GM19468 (cell line): ENCODE data around the gene MYOM3.

Source experiments
- ATAC-seq: cut with Tn5 transposase; IDR thresholded peaks from one replicate; pipeline ENCODE4 v1.9.1; 2021; ENCODE audit warnings: mild to moderate bottlenecking, moderate library complexity, moderate number of reproducible peaks; ENCODE audit not compliant: unreplicated experiment; ENCODE audit errors: extremely low read depth

Gene MYOM3

DNA sequence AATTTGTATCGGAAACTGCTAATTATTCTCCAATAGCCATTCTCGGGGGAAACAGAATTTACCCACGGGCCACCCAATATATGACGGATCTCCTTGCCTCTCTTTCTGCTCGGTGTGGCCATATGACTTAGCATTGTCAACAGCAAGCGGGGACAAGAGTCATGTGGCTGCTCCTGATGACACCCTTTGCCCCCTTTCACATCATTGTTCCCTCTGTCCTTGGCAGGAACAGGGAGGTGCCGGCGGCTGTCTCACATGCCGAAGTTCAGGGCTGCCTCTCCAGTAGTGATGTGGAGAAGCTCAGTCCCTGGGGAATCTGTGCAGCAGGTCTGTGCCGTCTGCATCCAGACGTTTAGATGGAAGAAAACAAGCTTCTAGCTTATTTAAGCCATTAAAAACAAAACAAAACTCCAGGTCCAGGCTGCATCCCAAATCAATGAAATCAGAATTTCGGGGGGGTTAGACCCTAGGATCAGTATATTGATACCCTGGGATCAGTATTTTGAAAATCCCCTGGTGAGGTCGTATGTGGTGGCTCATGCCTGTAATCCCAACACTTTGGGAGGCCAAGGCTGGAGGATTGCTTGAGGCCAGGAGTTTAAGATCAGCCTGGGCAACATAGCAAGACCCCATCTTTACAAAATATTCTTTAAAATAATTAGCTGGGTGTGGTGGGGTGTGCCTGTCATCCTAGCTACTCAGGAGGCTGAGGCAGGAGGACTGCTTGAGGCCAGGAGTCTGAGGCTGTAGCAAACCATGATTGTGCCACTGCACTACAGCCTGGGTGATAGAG, 10.8 kb downstream of the MYOM3 start:
- no peak for ATAC-seq

- ATAC-seq: no peak
These were observed 12.8 kb downstream of the MYOM3 start for GRCh38 chr1:24098943-24099638.

DNA sequence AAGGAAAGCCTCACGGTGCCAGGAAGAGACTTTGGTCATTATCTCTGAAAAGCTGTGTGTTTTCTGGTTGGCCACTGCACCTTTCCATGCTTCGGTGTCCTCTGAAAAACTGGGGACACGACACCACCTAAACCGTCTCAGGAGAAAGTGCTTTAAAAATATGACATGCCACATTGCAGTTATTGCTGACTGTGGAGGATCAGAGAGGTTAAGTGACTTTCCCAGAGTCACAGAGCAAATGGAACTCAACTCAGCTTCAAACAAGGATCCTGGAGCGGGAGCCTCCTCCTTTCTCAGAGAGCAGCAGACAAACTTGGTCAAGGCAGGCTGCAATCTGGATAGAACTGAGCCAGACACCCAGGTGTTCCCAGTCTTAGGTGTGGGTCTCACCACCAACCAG, 13.8 kb downstream of the MYOM3 start:
- ATAC-seq: no peak

DNA sequence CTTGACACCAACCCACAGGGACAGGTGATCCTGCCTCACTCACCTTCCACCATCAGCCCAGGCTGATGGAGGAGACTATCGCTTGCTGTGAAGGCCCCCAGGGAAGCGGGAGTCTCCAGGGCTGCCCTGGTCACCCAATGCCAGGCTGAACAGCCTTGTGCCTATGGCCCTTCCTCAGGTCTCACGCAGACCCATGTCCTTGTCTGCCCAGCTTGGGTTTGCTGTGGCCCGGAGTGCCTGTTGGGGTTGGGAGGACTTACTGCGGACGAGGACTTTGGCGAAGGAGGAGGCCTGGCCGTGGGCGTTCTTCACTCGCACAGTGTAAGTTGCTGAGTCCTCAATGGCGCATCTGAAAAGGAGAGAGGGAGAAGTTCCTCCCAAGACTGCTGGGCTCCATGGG, 14.3 kb downstream of the MYOM3 start:
- ATAC-seq: no peak

DNA sequence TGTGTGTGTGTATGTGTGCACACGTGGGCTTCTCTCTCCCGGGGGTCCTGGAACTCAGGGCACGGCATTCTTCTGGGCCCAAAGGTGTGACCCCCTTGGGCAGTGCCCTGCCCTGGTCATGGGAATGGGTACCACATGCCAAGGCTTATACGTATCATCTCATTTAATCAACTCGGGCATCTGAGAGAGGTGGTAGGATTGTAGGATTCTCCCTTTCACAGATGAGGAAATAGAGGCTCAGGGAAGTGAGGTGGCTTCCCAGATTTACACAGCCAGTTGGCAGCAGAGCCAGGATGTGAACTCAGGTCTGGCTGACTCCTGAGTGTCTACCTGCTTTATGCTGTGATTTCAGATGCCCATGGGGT, 15.2 kb downstream of the MYOM3 start:
- no peak for ATAC-seq

GRCh38 chr1:24096009-24096738, 15.8 kb downstream of the MYOM3 start:
- no peak for ATAC-seq

GRCh38 chr1:24095140-24095859, 16.6 kb downstream of the MYOM3 start:
- ATAC-seq: no peak

- ATAC-seq: no peak
These were observed 17.4 kb downstream of the MYOM3 start for GRCh38 chr1:24094554-24094953.

- ATAC-seq: no peak
These were observed 18.2 kb downstream of the MYOM3 start for GRCh38 chr1:24093732-24094131.

- no peak for ATAC-seq
These were observed 19.0 kb downstream of the MYOM3 start for GRCh38 chr1:24092979-24093378.

DNA sequence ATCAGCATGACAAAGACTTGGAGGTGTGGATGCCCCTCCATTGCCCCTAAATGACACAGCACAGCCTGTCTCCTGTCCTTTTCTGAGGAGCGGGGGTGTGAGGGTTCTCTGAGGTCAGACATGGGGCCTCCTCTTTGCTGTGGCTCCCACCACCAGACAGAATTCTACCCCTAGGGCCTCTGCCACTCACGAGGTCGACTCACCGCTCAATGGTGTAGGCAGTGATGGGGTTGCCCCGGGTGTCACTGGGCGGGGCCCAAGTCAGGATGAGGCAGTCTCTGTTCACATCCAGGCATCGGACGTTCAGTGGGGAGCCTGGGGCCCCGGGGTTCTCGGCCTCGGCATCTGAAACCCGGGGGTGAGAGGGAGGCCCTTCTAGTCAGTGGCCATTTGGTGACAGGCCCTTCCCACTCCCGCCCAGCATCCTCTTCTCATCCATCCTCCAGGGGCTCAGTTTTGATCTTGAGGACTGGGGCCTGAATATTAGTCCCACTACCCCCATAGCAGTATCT, 19.9 kb downstream of the MYOM3 start:
- ATAC-seq: no peak

GRCh38 chr1:24090736-24091135, 21.2 kb downstream of the MYOM3 start:
- ATAC-seq: no peak

- no peak for ATAC-seq
These were observed 22.0 kb downstream of the MYOM3 start for GRCh38 chr1:24089743-24090555.

- no peak for ATAC-seq
These were observed 22.8 kb downstream of the MYOM3 start for GRCh38 chr1:24089027-24089742.

DNA sequence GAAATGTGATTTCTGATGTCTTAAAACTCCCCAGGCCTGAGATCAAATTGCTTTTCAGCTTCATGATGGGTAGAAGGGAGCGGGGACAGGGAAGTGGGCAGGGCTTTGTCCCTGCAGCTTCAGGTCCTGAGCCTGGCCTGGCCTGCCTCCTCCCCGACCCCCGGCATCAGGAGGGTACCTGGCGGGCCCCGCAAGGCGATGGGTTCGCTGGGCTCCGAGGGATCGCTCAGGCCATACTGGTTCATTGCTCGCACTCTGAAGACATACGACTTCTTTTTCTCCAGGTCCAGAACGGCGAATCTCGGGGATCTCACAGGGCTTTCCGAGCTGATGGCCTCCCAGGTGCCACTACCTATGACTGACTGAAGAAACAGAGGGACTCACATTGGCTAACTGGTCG, 25.5 kb downstream of the MYOM3 start:
- ATAC-seq: no peak

DNA sequence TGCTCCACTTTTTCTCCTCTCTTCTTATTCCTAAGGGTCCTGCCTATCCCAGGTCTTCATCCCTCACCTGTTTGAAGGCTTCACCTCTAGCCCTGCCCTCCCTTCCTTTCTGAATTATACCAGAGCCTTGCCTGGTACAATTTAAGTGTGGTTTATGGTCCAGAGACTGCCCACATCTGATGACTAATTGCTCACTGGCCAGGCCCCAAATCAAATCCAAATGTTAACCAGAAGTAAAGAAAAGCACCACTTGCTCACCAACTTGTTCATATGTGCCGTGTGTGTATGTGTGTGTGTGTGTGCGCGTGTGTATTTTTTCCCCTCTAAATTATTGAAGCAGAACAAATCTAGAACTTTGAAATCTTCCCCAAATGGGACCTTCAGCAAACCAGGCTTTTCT, 26.4 kb downstream of the MYOM3 start:
- no peak for ATAC-seq

DNA sequence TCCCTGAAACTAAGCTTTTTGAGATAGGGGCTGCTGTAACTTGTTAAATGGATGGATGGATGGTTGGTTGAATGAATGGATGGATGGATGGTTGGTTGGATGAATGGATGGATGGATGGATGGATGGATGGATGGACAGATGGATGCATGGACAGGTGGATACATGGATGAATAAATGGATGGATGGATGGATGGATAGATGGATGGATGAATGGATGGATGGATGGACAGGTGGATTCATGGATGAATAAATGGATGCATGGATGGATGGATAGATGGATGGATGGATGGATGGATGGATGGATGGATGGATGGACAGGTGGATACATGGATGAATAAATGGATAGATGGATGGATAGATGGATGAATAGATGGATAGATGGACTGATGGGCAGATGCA, 26.9 kb downstream of the MYOM3 start:
- ATAC-seq: no peak

GRCh38 chr1:24084050-24084449, 27.9 kb downstream of the MYOM3 start:
- no peak for ATAC-seq

- ATAC-seq: no peak
These were observed 29.6 kb downstream of the MYOM3 start for GRCh38 chr1:24082372-24082771.
